Aorta (tissue), 5 donors: ENCODE data around the gene DMBX1. TPM values are rescaled to one million over a fixed set of nuclear protein-coding genes. Genes with fewer than 3 reads are reported as not detected.
A peak's percentile ranks its signal among the peaks of the same experiment; 100 is the strongest.

ENCODE experiments used
- ATAC-seq: fragments of 200-7000 bp; cut with Tn5 transposase; one replicate; pipeline ENCODE4 v1.9.1; 2022; ENCODE audit warnings: moderate library complexity; ENCODE audit not compliant: low FRiP score
- DNase-seq, 2 donors: peaks; one replicate each; pipeline ENCODE4 v3.0.0-alpha.2; 2020
- H3K27ac ChIP-seq, 2 donors: one replicate each; pipeline ENCODE4 v1.5.1; 2013; ENCODE audit warnings: low read length in 2 of 2, mild to moderate bottlenecking in 2 of 2, moderate library complexity in 2 of 2, control low read depth in 1 of 2, inconsistent platforms in 1 of 2, low read depth in 1 of 2
- H3K27me3 ChIP-seq, 2 donors: one replicate each; pipeline ENCODE4 v1.6.1; 2013; ENCODE audit warnings: control low read depth in 1 of 2, low read length in 1 of 2, mild to moderate bottlenecking in 1 of 2, moderate library complexity in 1 of 2; ENCODE audit not compliant: insufficient read depth in 2 of 2, control insufficient read depth in 1 of 2
- H3K36me3 ChIP-seq, 2 donors: one replicate each; pipeline ENCODE4 v1.6.1; 2013; ENCODE audit warnings: control low read depth in 1 of 2, low read length in 1 of 2, mild to moderate bottlenecking in 1 of 2; ENCODE audit not compliant: insufficient read depth in 2 of 2, control insufficient read depth in 1 of 2
- H3K4me1 ChIP-seq, 2 donors: one replicate each; pipeline ENCODE4 v1.6.1; 2013; ENCODE audit warnings: low read length in 2 of 2, control low read depth in 1 of 2, mild to moderate bottlenecking in 1 of 2, moderate library complexity in 1 of 2; ENCODE audit not compliant: insufficient read depth in 2 of 2, control insufficient read depth in 1 of 2
- H3K4me3 ChIP-seq, 2 donors: one replicate each; pipeline ENCODE4 v1.5.1; 2013; ENCODE audit warnings: low read length in 2 of 2, control low read depth in 1 of 2, mild to moderate bottlenecking in 1 of 2
- H3K9me3 ChIP-seq: one replicate; pipeline ENCODE4 v1.6.1; 2013; ENCODE audit warnings: mild to moderate bottlenecking, low read length; ENCODE audit not compliant: control insufficient read depth
- WGBS, 2 donors: extraction: QIAGEN DNeasy Blood & Tissue Kit; methylation state at CpG; one replicate each; pipeline ENCODE4 v1.1.7; 2013; 5-methylcytosine and 5-hydroxymethylcytosine counted together
- intact Hi-C, 2 donors: fragments of 100-400 bp; cut with DNase I; formaldehyde crosslinking; loops; one replicate each; pipeline versions ENCODE4 v1.14.2 to v1.15.0; 2022
- polyA plus RNA-seq, 2 donors: library from polyadenylated mRNA; stranded (reverse); fragments of 200-250 nt; gene quantifications; one replicate each; pipeline ENCODE4 v1.2.3, GENCODE V29; 2013
- total RNA-seq, 2 donors: library from RNA; stranded (reverse); fragmentation: NEBNext Ultra II Directional; extraction: Animal tissue kit (Norgen Biotek cat#: 25700); gene quantifications; one replicate each; pipeline ENCODE4 v1.2.1, GENCODE V29; 2021
- donor health status: healthy with polysubstance abuse.
- donor health status: Bipolar disorder and iron deficiency.
- donor health status: DM: no; HTN: no; CAD: no.
- donor health status: DM: no; HTN: no; CAD: no.
- donor health status: DM: yes; HTN: yes; CAD: no.

DMBX1 gene
- total and polyA plus RNA-seq, 4 donors, result 0.38 TPM; not detected in 3

DNA sequence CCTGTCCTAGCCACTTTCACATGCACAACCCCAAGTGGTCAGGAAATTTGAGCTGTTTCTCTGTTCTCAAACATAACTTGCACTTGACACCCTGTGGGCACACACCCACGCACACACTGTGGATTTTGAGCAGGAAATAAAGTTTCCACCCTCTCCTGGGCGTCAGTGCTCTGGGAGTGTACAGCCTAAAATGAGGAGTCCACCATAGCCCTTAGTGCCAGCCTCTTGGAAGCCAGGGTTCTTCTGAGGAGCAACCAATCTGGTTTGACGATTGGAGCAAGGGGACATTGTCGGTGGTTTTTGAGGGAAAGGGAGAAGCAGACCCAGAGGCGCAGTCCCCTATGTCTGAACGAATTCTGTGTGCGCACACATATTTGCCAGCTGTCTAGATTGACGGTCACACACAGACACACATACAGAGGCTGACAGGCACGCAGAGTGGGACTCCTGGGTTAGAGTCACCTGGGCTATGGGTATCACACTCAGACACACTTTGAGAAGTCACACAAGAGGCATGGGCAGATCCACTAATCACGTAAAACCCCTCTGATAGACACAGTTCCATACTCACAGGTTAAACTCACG lies 2.7 kb downstream of the DMBX1 start:
- H3K4me1 ChIP-seq, result no peaks in the 10 kb centered on the region
- WGBS, 2 donors, result 40% methylated on average over 11 of the region's 11 CpGs
- no peak overlapping the region for H3K4me3 ChIP-seq
- DNase-seq, result no peak
- no peak overlapping the region for H3K27ac ChIP-seq
- H3K27me3 ChIP-seq, result no peaks in the 10 kb centered on the region
- H3K36me3 ChIP-seq, result no peaks in the 10 kb centered on the region
- no peak for ATAC-seq
- intact Hi-C loops, result no loop called here
- H3K9me3 ChIP-seq, result no peaks in the 10 kb centered on the region

DNA sequence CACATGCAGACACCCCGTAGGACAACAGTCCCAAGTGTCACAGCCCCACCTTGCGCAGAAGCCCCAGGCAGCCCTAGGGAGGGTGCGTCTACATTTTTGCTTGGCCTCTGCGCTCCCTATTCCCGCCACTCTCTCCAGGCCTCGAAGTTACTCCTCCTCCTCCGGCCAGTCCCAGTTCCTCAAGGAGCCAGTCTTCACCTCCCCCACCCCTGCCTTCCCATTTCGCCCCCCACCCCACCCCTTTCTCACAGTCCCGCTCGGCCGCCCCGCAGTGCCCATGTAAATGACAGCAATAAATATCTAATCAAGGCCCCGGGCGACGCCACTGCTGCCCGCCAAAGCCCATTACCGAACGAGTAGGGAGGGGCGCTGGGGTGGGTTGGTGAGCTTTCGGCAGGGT lies 3.2 kb downstream of the DMBX1 start:
- ATAC-seq (no peak), DNase-seq (peak in 1 of 2 donors; percentile 34)
- Histone ChIP-seq H3K9me3 (no peaks in the 10 kb centered on the region), H3K27me3 (no peaks in the 10 kb centered on the region), H3K36me3 (no peaks in the 10 kb centered on the region), H3K4me3 (no peak overlapping the region), H3K4me1 (no peaks in the 10 kb centered on the region), H3K27ac (no peak overlapping the region)
- intact Hi-C loops, result no loop called here
- WGBS, 2 donors, result 29 to 35% methylated on average over 20 of the region's 20 CpGs

DNA sequence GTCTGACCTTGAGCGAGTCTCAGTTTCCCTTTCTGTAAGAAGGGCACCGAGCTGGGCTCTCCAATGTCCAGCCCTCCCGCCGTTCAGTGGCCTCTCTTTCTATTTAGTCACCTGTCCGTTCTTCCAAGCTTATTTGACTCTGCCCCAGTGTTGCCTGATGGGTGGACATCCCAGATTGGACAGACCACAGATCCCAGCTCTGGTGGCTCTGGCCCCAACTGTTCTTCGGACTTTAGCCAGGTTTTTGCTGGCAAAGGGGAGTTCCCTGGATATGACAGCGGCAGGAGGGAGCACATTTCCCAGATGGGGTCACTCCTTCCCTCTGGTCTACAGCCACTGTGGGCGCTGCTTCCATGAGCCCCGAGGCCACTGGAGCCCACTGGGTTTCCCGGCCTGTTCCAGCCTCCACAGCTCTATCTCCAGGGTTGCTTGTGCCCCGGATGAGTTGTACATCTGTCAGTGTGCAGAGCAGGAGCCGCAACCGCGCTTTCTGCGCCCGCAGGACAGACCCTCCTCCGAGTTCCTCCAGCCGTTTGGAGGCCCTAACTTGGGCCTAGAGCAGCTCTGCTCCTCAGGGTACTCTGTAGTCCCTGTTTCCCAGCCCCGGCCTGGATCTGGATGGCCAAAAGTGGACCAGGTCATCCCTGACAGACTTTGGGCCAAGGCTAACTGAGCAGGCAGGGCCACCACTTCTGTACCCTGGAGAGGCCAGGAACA lies 3.8 kb downstream of the DMBX1 start:
- no peaks in the 10 kb centered on the region for H3K36me3 ChIP-seq
- no peak overlapping the region for H3K27ac ChIP-seq
- no peak for ATAC-seq
- no peaks in the 10 kb centered on the region for H3K9me3 ChIP-seq
- WGBS, 2 donors, result 65% methylated on average over 19 of the region's 19 CpGs
- DNase-seq, result peak in 1 of 2 donors; percentile 26
- H3K4me3 ChIP-seq, result no peak overlapping the region
- H3K4me1 ChIP-seq, result no peaks in the 10 kb centered on the region
- intact Hi-C loops, result no loop called here
- H3K27me3 ChIP-seq, result no peaks in the 10 kb centered on the region

DNA sequence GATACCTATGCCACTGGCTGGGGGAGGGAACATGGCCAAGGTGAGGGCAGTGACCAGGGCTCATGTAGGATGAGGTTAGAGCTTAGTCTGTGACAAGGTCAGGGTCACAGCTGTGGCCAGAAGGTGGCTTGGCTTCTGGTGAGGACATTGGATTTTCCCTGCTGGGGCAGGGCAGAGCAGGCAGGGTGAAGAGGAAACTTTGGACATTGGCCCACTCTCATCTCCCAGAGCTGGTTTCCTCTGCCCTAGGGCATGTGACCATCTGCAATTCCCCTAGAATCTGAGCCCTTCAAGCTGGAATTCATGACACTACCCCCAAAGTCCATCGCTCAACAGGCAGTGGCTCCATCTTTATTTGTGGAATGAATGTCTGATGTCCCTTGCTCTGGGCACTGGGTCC lies 5.3 kb downstream of the DMBX1 start:
- ATAC-seq, result no peak
- no peaks in the 10 kb centered on the region for H3K27me3 ChIP-seq
- 79 to 96% methylated on average over 1 of the region's 1 CpG for WGBS, 2 donors

DNA sequence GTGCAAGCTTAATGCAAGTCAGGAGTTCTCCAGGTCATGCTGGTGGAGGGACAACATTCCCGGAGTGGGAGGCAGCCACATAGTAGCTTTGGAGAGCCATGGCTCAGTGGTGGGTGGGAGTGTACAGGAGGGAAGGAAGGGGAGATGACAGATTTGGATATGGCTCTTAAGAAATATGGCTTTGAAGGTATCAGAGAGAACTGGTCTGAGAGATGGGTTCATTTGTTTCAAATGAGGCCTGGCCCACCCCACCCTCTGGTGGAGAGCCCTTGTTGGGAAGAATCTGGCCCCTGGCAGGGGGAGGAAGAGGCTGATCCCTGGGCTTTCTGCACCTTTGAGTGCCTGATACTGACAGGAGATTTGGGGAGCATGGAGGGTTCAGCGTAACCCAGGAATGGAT lies 6.1 kb downstream of the DMBX1 start:
- DNase-seq, result peak in 1 of 2 donors; percentile 14
- intact Hi-C loops, result no loop called here
- H3K4me3 ChIP-seq, result no peak overlapping the region
- H3K4me1 ChIP-seq, result no peaks in the 10 kb centered on the region
- no peak for ATAC-seq
- H3K9me3 ChIP-seq, result no peaks in the 10 kb centered on the region
- H3K27me3 ChIP-seq, result no peaks in the 10 kb centered on the region
- no peaks in the 10 kb centered on the region for H3K36me3 ChIP-seq
- H3K27ac ChIP-seq, result no peak overlapping the region
- WGBS, 2 donors, result 91 to 95% methylated on average over 2 of the region's 2 CpGs

More for the DNA sequence above, 5.3 kb downstream of the DMBX1 start:
- Histone ChIP-seq H3K4me1 (no peaks in the 10 kb centered on the region), H3K36me3 (no peaks in the 10 kb centered on the region), H3K9me3 (no peaks in the 10 kb centered on the region), H3K27ac (no peak overlapping the region), H3K4me3 (no peak overlapping the region)
- intact Hi-C loops, result no loop called here
- peak in 1 of 2 donors; percentile 17 for DNase-seq

DNA sequence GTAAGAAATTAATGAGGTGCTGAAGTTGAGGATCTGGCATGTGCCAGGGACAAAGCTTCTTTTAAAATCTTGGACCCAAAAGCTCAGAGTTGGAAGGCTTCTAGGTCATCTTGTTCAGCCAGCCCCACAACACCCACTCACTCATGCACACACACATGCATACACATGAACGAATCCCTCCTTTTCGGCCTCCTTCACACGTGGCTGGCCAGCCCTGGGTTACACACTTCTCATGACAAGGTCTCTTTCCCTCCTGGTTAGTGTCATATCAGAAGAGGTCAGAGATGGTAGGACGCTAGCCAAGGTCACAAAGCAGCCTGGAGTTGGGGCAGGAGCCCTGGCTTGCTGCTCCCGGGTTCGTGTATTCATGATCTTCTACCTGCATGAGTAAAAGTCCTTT lies 6.9 kb downstream of the DMBX1 start:
- Histone ChIP-seq H3K9me3 (no peaks in the 10 kb centered on the region), H3K4me1 (no peaks in the 10 kb centered on the region), H3K27ac (no peak overlapping the region), H3K36me3 (no peaks in the 10 kb centered on the region), H3K27me3 (no peaks in the 10 kb centered on the region), H3K4me3 (no peak overlapping the region)
- no peak for ATAC-seq
- 76 to 82% methylated on average over 6 of the region's 6 CpGs for WGBS, 2 donors
- intact Hi-C loops, result no loop called here
- peak in 1 of 2 donors; percentile 18 for DNase-seq

DNA sequence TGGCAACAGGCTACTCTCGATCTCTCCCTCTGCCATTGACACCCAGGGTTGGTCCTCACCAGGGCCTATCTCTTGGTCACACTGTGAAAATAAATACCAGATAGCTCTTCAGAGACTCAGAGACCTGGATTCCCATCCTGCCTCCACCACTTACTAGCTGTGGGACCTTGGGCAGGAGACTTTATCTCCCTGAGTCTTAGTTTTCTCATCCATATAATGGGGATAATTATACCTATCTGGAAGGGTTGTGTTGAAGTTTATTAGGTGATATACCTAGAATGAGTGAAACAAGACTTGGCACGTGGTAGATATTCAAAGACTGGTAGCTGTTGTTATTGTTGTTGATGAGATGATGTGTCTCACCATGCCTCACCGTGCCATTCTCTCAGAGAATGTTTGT lies 7.4 kb downstream of the DMBX1 start:
- Histone ChIP-seq H3K27ac (no peak overlapping the region), H3K36me3 (no peaks in the 10 kb centered on the region), H3K4me1 (no peaks in the 10 kb centered on the region), H3K4me3 (no peak overlapping the region), H3K27me3 (no peaks in the 10 kb centered on the region), H3K9me3 (no peaks in the 10 kb centered on the region)
- WGBS, 2 donors, result 84 to 88% methylated on average over 3 of the region's 3 CpGs
- DNase-seq (no peak), ATAC-seq (no peak)
- intact Hi-C loops, result no loop called here

DNA sequence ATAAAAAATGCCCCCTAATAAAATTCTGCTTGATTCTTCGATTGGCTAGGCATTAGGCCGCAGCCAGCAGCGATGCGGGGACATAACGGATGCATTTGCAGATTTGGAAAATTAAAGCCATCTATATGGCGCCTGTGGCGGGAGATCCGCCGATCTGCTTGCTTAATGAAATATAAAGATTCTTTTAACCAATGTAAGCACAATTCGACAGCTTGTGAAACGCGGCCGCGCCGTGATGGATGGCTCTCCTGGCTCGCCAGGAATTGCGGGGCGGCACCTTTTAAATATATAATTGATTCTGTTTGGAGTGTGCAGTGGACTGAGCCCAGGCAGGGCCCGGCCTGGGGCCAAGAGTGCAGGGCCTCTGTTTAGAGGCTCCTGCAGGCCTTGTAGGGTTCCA lies 8.0 kb downstream of the DMBX1 start:
- H3K4me3 ChIP-seq, result no peak overlapping the region
- no peaks in the 10 kb centered on the region for H3K36me3 ChIP-seq
- intact Hi-C loops, result no loop called here
- no peak for DNase-seq
- no peaks in the 10 kb centered on the region for H3K4me1 ChIP-seq
- H3K27me3 ChIP-seq, result no peaks in the 10 kb centered on the region
- H3K9me3 ChIP-seq, result no peaks in the 10 kb centered on the region
- no peak for ATAC-seq
- no peak overlapping the region for H3K27ac ChIP-seq
- 94 to 95% methylated on average over 19 of the region's 19 CpGs for WGBS, 2 donors

DNA sequence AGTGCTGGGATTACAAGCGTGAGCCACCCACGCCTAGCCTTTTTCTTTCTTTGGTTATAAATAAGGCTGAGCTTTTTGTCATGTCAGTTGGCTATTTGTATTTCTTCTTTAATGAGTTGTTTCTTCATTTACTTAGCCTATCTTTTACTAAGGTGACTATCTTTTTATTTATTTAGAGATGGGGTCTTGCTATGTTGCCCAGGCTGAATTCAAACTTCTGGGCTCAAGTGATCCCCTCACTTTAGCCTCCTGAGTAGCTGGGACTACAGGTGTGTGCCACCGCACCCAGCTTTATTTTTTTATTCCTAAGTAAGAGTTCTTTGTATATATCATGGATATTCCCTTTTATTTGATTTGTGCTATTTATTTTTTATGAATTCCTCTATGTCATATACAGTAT lies 11.9 kb downstream of the DMBX1 start:
- H3K4me3 ChIP-seq, result no peak overlapping the region
- ATAC-seq (no peak), DNase-seq (no peak)
- intact Hi-C loops, result no loop called here
- H3K36me3 ChIP-seq, result no peaks in the 10 kb centered on the region
- H3K27me3 ChIP-seq, result no peaks in the 10 kb centered on the region
- no peaks in the 10 kb centered on the region for H3K4me1 ChIP-seq
- H3K9me3 ChIP-seq, result no peaks in the 10 kb centered on the region
- H3K27ac ChIP-seq, result no peak overlapping the region
- 81 to 91% methylated on average over 3 of the region's 3 CpGs for WGBS, 2 donors
